ENCODE results near the gene ATG7.

- no peak for TF ChIP-seq CTCF (IDR thresholded peaks at IDR 0.05; ENCODE audit: borderline replicate concordance, extremely low read depth, low read length, poor library complexity, severe bottlenecking)
- TF ChIP-seq EZH2 (IDR thresholded peaks at IDR 0.05; ENCODE audit: borderline replicate concordance, low read depth, low read length, severe bottlenecking), result no peak
Measured at GRCh38 chr3:11591391-11592282, 319.4 kb downstream of the ATG7 start.
